ENCODE data around the gene EVI5L. TPM values are rescaled to one million over a fixed set of nuclear protein-coding genes. Genes with fewer than 3 reads are reported as not detected.

The EVI5L gene
- total RNA-seq, 3 donors from 2014 or later, result 7.5 to 12.5 (median 9.2) TPM

DNA sequence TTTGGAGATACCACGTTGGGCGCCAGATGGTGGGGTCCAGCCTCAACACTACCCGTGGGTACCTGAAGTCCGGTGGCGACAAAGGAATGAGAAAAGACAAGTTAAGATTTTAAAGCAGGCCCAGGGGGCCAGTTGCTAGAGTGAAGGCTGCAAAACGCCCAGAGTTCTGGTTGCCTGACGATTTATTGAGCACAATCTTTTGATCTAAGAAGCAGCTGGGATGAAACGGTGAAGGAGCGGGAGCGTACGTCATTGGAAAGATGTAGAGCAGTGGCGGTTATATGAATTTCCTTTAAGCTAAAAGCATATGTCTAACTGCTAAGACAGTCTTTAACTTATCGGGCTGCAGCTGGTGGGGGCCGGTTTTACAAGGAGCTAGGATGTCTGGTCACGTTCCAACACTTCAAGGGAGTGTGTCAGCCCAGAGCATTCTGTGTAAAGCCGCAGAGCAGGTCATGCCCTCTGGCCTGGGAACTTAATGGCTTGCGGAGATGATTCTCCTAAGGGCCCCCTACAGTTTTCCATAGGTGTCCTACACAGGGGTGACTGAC is 28.9 kb upstream of the EVI5L start:
- Histone ChIP-seq H3K9me3 (no peaks in the 10 kb centered on the region), H3K4me3 (no peak overlapping the region), H3K27ac (no peak overlapping the region), H3K4me1 (peaks cover 0 to 4% of the 10 kb centered on the region in 2 donors), H3K36me3 (no peaks in the 10 kb centered on the region), H3K27me3 (peaks cover 0 to 12% of the 10 kb centered on the region in 2 donors)
- no peak for TF ChIP-seq POLR2AphosphoS5 (IDR thresholded peaks at IDR 0.05)
- TF ChIP-seq, protein P1, sequence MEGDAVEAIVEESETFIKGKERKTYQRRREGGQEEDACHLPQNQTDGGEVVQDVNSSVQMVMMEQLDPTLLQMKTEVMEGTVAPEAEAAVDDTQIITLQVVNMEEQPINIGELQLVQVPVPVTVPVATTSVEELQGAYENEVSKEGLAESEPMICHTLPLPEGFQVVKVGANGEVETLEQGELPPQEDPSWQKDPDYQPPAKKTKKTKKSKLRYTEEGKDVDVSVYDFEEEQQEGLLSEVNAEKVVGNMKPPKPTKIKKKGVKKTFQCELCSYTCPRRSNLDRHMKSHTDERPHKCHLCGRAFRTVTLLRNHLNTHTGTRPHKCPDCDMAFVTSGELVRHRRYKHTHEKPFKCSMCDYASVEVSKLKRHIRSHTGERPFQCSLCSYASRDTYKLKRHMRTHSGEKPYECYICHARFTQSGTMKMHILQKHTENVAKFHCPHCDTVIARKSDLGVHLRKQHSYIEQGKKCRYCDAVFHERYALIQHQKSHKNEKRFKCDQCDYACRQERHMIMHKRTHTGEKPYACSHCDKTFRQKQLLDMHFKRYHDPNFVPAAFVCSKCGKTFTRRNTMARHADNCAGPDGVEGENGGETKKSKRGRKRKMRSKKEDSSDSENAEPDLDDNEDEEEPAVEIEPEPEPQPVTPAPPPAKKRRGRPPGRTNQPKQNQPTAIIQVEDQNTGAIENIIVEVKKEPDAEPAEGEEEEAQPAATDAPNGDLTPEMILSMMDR (IDR thresholded peaks at IDR 0.05), result no peak
- no peak for TF ChIP-seq POLR2A (IDR thresholded peaks at IDR 0.05)
- intact Hi-C loops (cut with DNase I; ENCODE audit: low total_unique reads), result no loop called here
- no peak for DNase-seq (ENCODE audit: low spot score in 2 of 2)

DNA sequence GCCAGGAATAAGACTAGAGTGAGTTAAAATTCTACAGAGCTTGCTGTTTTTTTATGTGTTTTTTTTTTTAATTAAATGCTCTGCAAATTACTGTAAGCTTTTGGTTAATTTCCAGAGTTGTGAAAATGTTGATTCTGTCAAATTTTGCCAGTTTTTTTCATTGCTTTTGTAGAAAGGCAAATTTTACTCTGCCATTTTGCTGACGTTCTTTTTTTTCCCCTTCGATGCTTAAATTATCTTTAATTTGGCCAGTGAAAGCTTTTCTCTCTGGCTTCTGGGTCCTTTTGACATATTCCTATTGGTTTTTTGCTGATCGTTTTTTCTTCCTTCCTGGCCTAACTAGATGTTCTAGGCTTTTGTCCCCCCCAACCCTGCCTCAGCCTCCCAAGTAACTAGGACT is 23.8 kb upstream of the EVI5L start:
- no peaks in the 10 kb centered on the region for H3K36me3 ChIP-seq
- H3K4me3 ChIP-seq, result no peak overlapping the region
- H3K27ac ChIP-seq, result no peak overlapping the region
- H3K9me3 ChIP-seq, result peaks cover 0 to 7% of the 10 kb centered on the region in 2 donors
- TF ChIP-seq POLR2A (IDR thresholded peaks at IDR 0.05) (no peak), POLR2AphosphoS5 (IDR thresholded peaks at IDR 0.05) (no peak)
- TF ChIP-seq, protein P1 (IDR thresholded peaks at IDR 0.05), result no peak
- intact Hi-C loops (cut with DNase I; ENCODE audit: low total_unique reads), result no loop called here
- H3K27me3 ChIP-seq, result peaks cover 0 to 14% of the 10 kb centered on the region in 2 donors
- no peaks in the 10 kb centered on the region for H3K4me1 ChIP-seq
- no peak for DNase-seq (ENCODE audit: low spot score in 2 of 2)

DNA sequence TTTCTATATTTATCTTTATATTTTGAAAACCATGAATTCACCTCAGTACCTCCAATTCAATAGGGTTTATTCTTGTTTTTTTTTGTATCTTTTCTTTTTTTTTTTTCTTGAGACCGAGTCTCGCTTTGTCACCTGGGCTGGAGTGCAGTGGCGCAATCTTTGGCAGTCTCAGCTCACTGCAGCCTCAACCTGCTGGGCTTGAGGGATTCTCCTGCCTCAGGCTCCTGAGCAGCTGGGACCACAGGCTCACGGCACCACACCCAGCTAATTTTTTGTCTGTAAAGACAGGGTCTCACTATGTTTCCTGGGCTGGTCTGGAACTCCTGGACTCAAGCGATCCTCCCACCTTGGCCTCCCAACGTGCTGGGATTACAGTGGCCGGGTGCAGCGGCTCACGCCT is 23.1 kb upstream of the EVI5L start:
- H3K36me3 ChIP-seq, result no peaks in the 10 kb centered on the region
- no peak overlapping the region for H3K4me3 ChIP-seq
- TF ChIP-seq POLR2AphosphoS5 (IDR thresholded peaks at IDR 0.05), result no peak
- TF ChIP-seq, protein P1 (IDR thresholded peaks at IDR 0.05), result no peak
- peaks cover 0 to 14% of the 10 kb centered on the region in 2 donors for H3K9me3 ChIP-seq
- no peak for DNase-seq (ENCODE audit: low spot score in 2 of 2)
- intact Hi-C loops (cut with DNase I; ENCODE audit: low total_unique reads), result no loop called here
- no peak overlapping the region for H3K27ac ChIP-seq
- H3K27me3 ChIP-seq, result peaks cover 0 to 14% of the 10 kb centered on the region in 2 donors
- no peaks in the 10 kb centered on the region for H3K4me1 ChIP-seq

DNA sequence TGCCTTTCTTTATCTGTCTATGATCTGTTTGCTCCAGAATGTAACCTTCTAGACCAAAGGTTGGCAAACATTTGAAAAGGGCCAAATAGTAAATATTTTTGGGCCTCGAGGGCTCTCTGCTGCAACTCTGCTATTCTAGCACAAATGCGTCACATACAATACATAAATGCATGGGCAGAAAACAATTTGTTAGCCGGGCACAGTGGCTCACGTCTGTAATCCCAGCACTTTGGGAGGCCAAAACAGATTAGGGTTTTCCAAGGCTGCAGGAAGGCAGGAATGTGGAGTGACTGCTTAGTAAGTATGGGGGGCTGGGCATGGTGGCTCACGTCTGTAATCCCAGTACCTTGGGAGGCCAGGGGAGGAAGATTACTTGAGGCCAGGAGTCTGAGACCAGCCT is 21.9 kb upstream of the EVI5L start:
- H3K4me1 ChIP-seq, result no peaks in the 10 kb centered on the region
- intact Hi-C loops (cut with DNase I; ENCODE audit: low total_unique reads), result no loop called here
- DNase-seq (ENCODE audit: low spot score in 2 of 2), result no peak
- H3K9me3 ChIP-seq, result peaks cover 3 to 23% of the 10 kb centered on the region in 2 donors
- TF ChIP-seq POLR2AphosphoS5 (IDR thresholded peaks at IDR 0.05), result no peak
- no peak overlapping the region for H3K4me3 ChIP-seq
- no peak overlapping the region for H3K27ac ChIP-seq
- no peaks in the 10 kb centered on the region for H3K36me3 ChIP-seq
- peaks cover 0 to 10% of the 10 kb centered on the region in 2 donors for H3K27me3 ChIP-seq

DNA sequence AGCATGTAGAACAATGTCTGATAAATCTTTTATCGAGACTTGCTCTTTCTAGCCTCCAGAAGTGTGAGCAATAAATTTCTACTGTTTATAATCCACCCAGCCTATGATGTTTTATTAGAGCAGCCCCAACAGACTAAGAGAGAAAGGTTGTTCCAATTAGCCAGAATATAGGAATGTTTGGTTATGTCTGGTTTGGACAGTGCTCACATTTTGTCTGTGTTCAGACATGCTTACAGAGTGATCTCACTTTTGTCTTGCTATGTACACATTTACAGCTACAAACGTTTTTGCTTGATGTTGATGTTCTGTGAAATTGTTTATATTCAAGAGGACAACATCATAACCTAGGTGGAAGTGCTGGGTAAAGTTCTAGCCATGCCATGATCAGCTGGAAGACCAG is 18.0 kb upstream of the EVI5L start:
- intact Hi-C loops (cut with DNase I; ENCODE audit: low total_unique reads), result no loop called here
- Histone ChIP-seq H3K27ac (no peak overlapping the region), H3K27me3 (peaks cover 0 to 2% of the 10 kb centered on the region in 2 donors), H3K9me3 (peaks cover 9 to 26% of the 10 kb centered on the region in 2 donors), H3K36me3 (no peaks in the 10 kb centered on the region), H3K4me1 (no peaks in the 10 kb centered on the region), H3K4me3 (no peak overlapping the region)
- TF ChIP-seq POLR2AphosphoS5 (IDR thresholded peaks at IDR 0.05) (no peak), POLR2A (IDR thresholded peaks at IDR 0.05) (no peak)
- TF ChIP-seq, protein P1 (IDR thresholded peaks at IDR 0.05), result no peak
- DNase-seq (ENCODE audit: low spot score in 2 of 2), result no peak

All from breast epithelium (tissue), 4 donors.